ENCODE results near the gene PSD.

GRCh38 chr10:102422545-102423129 lies 4.1 kb upstream of the PSD start:
- TF ChIP-seq EZH2 (IDR thresholded peaks at IDR 0.05; ENCODE audit: borderline replicate concordance, low read length) (no peak), CTCF (conservative IDR thresholded peaks at IDR 0.05 in 1 of 2, IDR thresholded peaks at IDR 0.05 in 1 of 2; ENCODE audit: extremely low read depth in 1 of 2, insufficient read depth in 1 of 2, low read depth in 1 of 2, low read length in 2 of 2) (peak; percentile 65 to 91)
